Measurements from ENCODE around the gene TNFRSF11A. TPM values are rescaled to one million over a fixed set of nuclear protein-coding genes. Genes with fewer than 3 reads are reported as not detected.

Gene TNFRSF11A
- total and polyA plus RNA-seq, 2 donors (not counting 1 experiment from before 2014, with no cell fraction given): 0.01 to 1.7 TPM

GRCh38 chr18:62348474-62348873 lies 23.4 kb downstream of the TNFRSF11A start:
- intact Hi-C loops (cut with micrococcal nuclease): no loop called here

DNA sequence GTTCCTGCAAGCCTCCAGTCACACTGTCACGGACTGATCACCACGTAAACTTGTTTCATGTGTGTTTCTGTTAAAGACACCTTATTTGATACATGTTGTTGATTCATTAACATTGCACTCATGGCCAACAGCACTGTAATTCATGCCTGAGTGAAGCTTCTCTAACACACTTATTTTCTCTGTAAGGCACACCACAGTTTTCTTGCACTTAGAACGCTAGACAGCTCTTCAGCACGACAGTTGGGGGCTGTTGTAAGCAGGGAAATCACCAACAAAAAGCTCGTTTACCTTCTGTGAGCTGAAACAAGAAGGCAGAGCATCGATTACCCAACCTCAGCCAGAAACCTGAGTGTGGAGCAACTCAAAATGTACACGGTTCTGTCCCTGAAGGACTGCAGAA lies 28.1 kb downstream of the TNFRSF11A start:
- no peak overlapping the region for H3K4me2 ChIP-seq (replicated peaks; ENCODE audit: low read depth, low read length, poor library complexity, severe bottlenecking)
- no peaks in the 10 kb centered on the region for H3K4me1 Mint-ChIP-seq
- WGBS (ENCODE audit: insufficient coverage): 100% methylated on average over 2 of the region's 7 CpGs
- ATAC-seq (ENCODE audit: low read depth) (no peak), DNase-seq (no peak)
- ChIA-PET POLR2A (no interaction called here), CTCF (no interaction called here)
- TF ChIP-seq, protein P1, sequence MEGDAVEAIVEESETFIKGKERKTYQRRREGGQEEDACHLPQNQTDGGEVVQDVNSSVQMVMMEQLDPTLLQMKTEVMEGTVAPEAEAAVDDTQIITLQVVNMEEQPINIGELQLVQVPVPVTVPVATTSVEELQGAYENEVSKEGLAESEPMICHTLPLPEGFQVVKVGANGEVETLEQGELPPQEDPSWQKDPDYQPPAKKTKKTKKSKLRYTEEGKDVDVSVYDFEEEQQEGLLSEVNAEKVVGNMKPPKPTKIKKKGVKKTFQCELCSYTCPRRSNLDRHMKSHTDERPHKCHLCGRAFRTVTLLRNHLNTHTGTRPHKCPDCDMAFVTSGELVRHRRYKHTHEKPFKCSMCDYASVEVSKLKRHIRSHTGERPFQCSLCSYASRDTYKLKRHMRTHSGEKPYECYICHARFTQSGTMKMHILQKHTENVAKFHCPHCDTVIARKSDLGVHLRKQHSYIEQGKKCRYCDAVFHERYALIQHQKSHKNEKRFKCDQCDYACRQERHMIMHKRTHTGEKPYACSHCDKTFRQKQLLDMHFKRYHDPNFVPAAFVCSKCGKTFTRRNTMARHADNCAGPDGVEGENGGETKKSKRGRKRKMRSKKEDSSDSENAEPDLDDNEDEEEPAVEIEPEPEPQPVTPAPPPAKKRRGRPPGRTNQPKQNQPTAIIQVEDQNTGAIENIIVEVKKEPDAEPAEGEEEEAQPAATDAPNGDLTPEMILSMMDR (IDR thresholded peaks at IDR 0.05): no peak
- no peak for TF ChIP-seq EZH2 (IDR thresholded peaks at IDR 0.05; ENCODE audit: borderline replicate concordance, insufficient read depth, low read depth, low read length, poor library complexity, severe bottlenecking)
- H3K9me3 Mint-ChIP-seq (ENCODE audit: insufficient read depth): no peaks in the 10 kb centered on the region
- intact Hi-C loops (cut with micrococcal nuclease): no loop called here
- no peaks in the 10 kb centered on the region for H3K27me3 ChIP-seq (replicated peaks in 1 of 4; ENCODE audit: control extremely low read depth in 1 of 4, control insufficient read depth in 3 of 4, insufficient read depth in 4 of 4, low read length in 3 of 4)
- no peak overlapping the region for H3K4me3 Mint-ChIP-seq
- H3K4me1 ChIP-seq (ENCODE audit: control insufficient read depth in 2 of 2, insufficient read depth in 2 of 2, low read length in 2 of 2): no peaks in the 10 kb centered on the region
- no peaks in the 10 kb centered on the region for H3K9me3 ChIP-seq (ENCODE audit: control extremely low read depth in 1 of 3, control insufficient read depth in 2 of 3, insufficient read depth in 1 of 3, low read length in 2 of 3)
- H3K27ac Mint-ChIP-seq: no peak overlapping the region
- H3K27me3 Mint-ChIP-seq: peaks cover 4% of the 10 kb centered on the region
- no peak overlapping the region for H3K9ac ChIP-seq (ENCODE audit: low read length)
- no peak overlapping the region for H3K27ac ChIP-seq (ENCODE audit: low read length in 2 of 2)
- no peaks in the 10 kb centered on the region for H3K79me2 ChIP-seq (ENCODE audit: control insufficient read depth, insufficient read depth, low read length)
- no peak overlapping the region for H3K4me3 ChIP-seq (ENCODE audit: control extremely low read depth in 1 of 5, extremely low read depth in 1 of 5, insufficient read depth in 1 of 5, low read depth in 2 of 5, low read length in 4 of 5)
- no peak overlapping the region for H2AFZ ChIP-seq (ENCODE audit: insufficient read depth, low read depth, low read length, poor library complexity, severe bottlenecking)
- no peaks in the 10 kb centered on the region for H3K36me3 ChIP-seq (replicated peaks in 1 of 2; ENCODE audit: control extremely low read depth in 1 of 2, control insufficient read depth in 1 of 2, extremely low read depth in 1 of 2, insufficient read depth in 2 of 2, low read length in 1 of 2)
- no peaks in the 10 kb centered on the region for H4K20me1 ChIP-seq (ENCODE audit: control insufficient read depth, insufficient read depth, low read length, poor library complexity, severe bottlenecking)

More at GRCh38 chr18:62348474-62348873, 23.4 kb downstream of the TNFRSF11A start:
- TF ChIP-seq, protein P1 (IDR thresholded peaks at IDR 0.05): no peak
- no peak for TF ChIP-seq EZH2 (IDR thresholded peaks at IDR 0.05; ENCODE audit: borderline replicate concordance, insufficient read depth, low read depth, low read length, poor library complexity, severe bottlenecking)
- Histone ChIP-seq H3K9me3 (ENCODE audit: control extremely low read depth in 1 of 3, control insufficient read depth in 2 of 3, insufficient read depth in 1 of 3, low read length in 2 of 3) (no peaks in the 10 kb centered on the region), H3K27ac (ENCODE audit: low read length in 2 of 2) (no peak overlapping the region), H3K27me3 (replicated peaks in 1 of 4; ENCODE audit: control extremely low read depth in 1 of 4, control insufficient read depth in 3 of 4, insufficient read depth in 4 of 4, low read length in 3 of 4) (no peaks in the 10 kb centered on the region), H3K4me3 (ENCODE audit: control extremely low read depth in 1 of 5, extremely low read depth in 1 of 5, insufficient read depth in 1 of 5, low read depth in 2 of 5, low read length in 4 of 5) (no peak overlapping the region), H4K20me1 (ENCODE audit: control insufficient read depth, insufficient read depth, low read length, poor library complexity, severe bottlenecking) (no peaks in the 10 kb centered on the region), H3K4me2 (replicated peaks; ENCODE audit: low read depth, low read length, poor library complexity, severe bottlenecking) (no peak overlapping the region), H3K36me3 (replicated peaks in 1 of 2; ENCODE audit: control extremely low read depth in 1 of 2, control insufficient read depth in 1 of 2, extremely low read depth in 1 of 2, insufficient read depth in 2 of 2, low read length in 1 of 2) (no peaks in the 10 kb centered on the region), H3K79me2 (ENCODE audit: control insufficient read depth, insufficient read depth, low read length) (no peaks in the 10 kb centered on the region), H3K4me1 (ENCODE audit: control insufficient read depth in 2 of 2, insufficient read depth in 2 of 2, low read length in 2 of 2) (no peaks in the 10 kb centered on the region), H3K9ac (ENCODE audit: low read length) (no peak overlapping the region), H2AFZ (ENCODE audit: insufficient read depth, low read depth, low read length, poor library complexity, severe bottlenecking) (no peak overlapping the region)
- CTCF ChIA-PET: no interaction called here
- DNase-seq: no peak
- Mint-ChIP-seq H3K27me3 (peaks cover 11% of the 10 kb centered on the region), H3K4me1 (no peaks in the 10 kb centered on the region), H3K4me3 (no peak overlapping the region), H3K9me3 (ENCODE audit: insufficient read depth) (no peaks in the 10 kb centered on the region), H3K27ac (no peak overlapping the region)
- POLR2A ChIA-PET: no interaction called here
- WGBS (ENCODE audit: insufficient coverage): no CpG with 5 or more reads among the region's 4 CpGs
- no peak for ATAC-seq (ENCODE audit: low read depth)

Data from B cell (primary cell).